Neuronal stem cell (in vitro differentiated cells): ENCODE measurements around the gene TMPRSS5.
A peak's percentile ranks its signal among the peaks of the same experiment; 100 is the strongest.

Experiments
- DNase-seq: peaks from one replicate; pipeline ENCODE4 v3.0.0-alpha.2; 2013; ENCODE audit warnings: low spot score
- H2AFZ ChIP-seq: one replicate; pipeline ENCODE4 v1.6.1; 2013; ENCODE audit warnings: mild to moderate bottlenecking, low read length, inconsistent platforms
- H2AK5ac ChIP-seq: 2 replicates; pipeline ENCODE4 v1.6.1; 2013; ENCODE audit warnings: low read depth, mild to moderate bottlenecking, inconsistent platforms, low read length, moderate library complexity, mixed read lengths
- H2BK120ac ChIP-seq: 2 replicates; pipeline ENCODE4 v1.6.1; 2013; ENCODE audit warnings: low read depth, mild to moderate bottlenecking, inconsistent platforms, low read length, moderate library complexity, mixed read lengths
- H2BK12ac ChIP-seq: one replicate; pipeline ENCODE4 v1.6.1; 2013; ENCODE audit warnings: low read length, inconsistent platforms
- H2BK15ac ChIP-seq: 2 replicates; pipeline ENCODE4 v1.6.1; 2013; ENCODE audit warnings: mild to moderate bottlenecking, low read length, inconsistent platforms, mixed read lengths
- H2BK5ac ChIP-seq: one replicate; pipeline ENCODE4 v1.6.1; 2013; ENCODE audit warnings: inconsistent platforms, mild to moderate bottlenecking, low read length, moderate library complexity
- H3K14ac ChIP-seq: one replicate; pipeline ENCODE4 v1.6.1; 2013; ENCODE audit warnings: low read length, inconsistent platforms
- H3K18ac ChIP-seq: 2 replicates; pipeline ENCODE4 v1.6.1; 2013; ENCODE audit warnings: low read length, inconsistent platforms
- H3K23ac ChIP-seq: 2 replicates; pipeline ENCODE4 v1.6.1; 2013; ENCODE audit warnings: low read depth, mild to moderate bottlenecking, mixed read lengths, low read length, inconsistent platforms; ENCODE audit not compliant: poor library complexity
- H3K27ac ChIP-seq: replicated peaks from 3 replicates; pipeline ENCODE4 v1.5.1; 2013; ENCODE audit warnings: low read length, inconsistent platforms
- H3K27me3 ChIP-seq, 3 experiments: 2 replicates each; pipeline ENCODE4 v1.6.1; 2013; ENCODE audit warnings: low read length in 3 of 3, mild to moderate bottlenecking in 2 of 3, inconsistent platforms in 1 of 3, low read depth in 1 of 3, mixed read lengths in 1 of 3, moderate library complexity in 1 of 3; ENCODE audit not compliant: control insufficient read depth in 3 of 3, insufficient read depth in 3 of 3
- H3K36me3 ChIP-seq, 2 donors: replicated peaks in 1 of 2; 2 replicates each; pipeline ENCODE4 v1.6.1; 2013; ENCODE audit warnings: low read length in 2 of 2; ENCODE audit not compliant: control insufficient read depth in 2 of 2, insufficient read depth in 2 of 2
- H3K4ac ChIP-seq: 2 replicates; pipeline ENCODE4 v1.6.1; 2013; ENCODE audit warnings: inconsistent platforms, mild to moderate bottlenecking, low read length, moderate library complexity
- H3K4me1 ChIP-seq, 2 donors: 1 replicate in 1 of 2; 2 replicates in 1 of 2; pipeline ENCODE4 v1.6.1; 2013; ENCODE audit warnings: low read length in 2 of 2, low read depth in 1 of 2; ENCODE audit not compliant: control insufficient read depth in 2 of 2, insufficient read depth in 1 of 2
- H3K4me2 ChIP-seq: one replicate; pipeline ENCODE4 v1.6.1; 2013; ENCODE audit warnings: mild to moderate bottlenecking, low read length, inconsistent platforms; ENCODE audit not compliant: insufficient read depth, poor library complexity, severe bottlenecking
- H3K4me3 ChIP-seq, 2 donors: 2 replicates each; pipeline ENCODE4 v1.5.1; 2013; ENCODE audit warnings: low read length in 2 of 2, mild to moderate bottlenecking in 2 of 2, inconsistent platforms in 1 of 2, moderate library complexity in 1 of 2
- H3K79me1 ChIP-seq: one replicate; pipeline ENCODE4 v1.6.1; 2013; ENCODE audit warnings: low read depth, mild to moderate bottlenecking, inconsistent platforms, low read length, moderate library complexity
- H3K9ac ChIP-seq: one replicate; pipeline ENCODE4 v1.6.1; 2013; ENCODE audit warnings: mild to moderate bottlenecking, low read depth, low read length, inconsistent platforms; ENCODE audit not compliant: poor library complexity
- H3K9me3 ChIP-seq, 2 donors: replicated peaks in 1 of 2; 2 replicates each; pipeline versions ENCODE3 to v1.6.1; 2013; ENCODE audit warnings: low read length in 2 of 2, mild to moderate bottlenecking in 2 of 2, inconsistent platforms in 1 of 2, low read depth in 1 of 2, mixed read lengths in 1 of 2, moderate library complexity in 1 of 2; ENCODE audit not compliant: control insufficient read depth in 2 of 2, insufficient read depth in 1 of 2
- H4K8ac ChIP-seq: one replicate; pipeline ENCODE4 v1.6.1; 2013; ENCODE audit warnings: low read depth, mild to moderate bottlenecking, inconsistent platforms, low read length, moderate library complexity
- H4K91ac ChIP-seq: one replicate; pipeline ENCODE4 v1.6.1; 2013; ENCODE audit warnings: low read length, low read depth, mild to moderate bottlenecking, inconsistent platforms; ENCODE audit not compliant: poor library complexity
- WGBS, 2 donors: extraction: QIAGEN DNeasy Blood & Tissue Kit; methylation state at CpG; one replicate each; pipeline ENCODE4 v1.1.7; 2013; ENCODE audit warnings: missing lambda C conversion rate in 2 of 2, mixed read lengths in 1 of 2; ENCODE audit not compliant: insufficient read length in 2 of 2, insufficient replicate concordance in 1 of 2; ENCODE audit errors: extremely low coverage in 2 of 2; 5-methylcytosine and 5-hydroxymethylcytosine counted together

The TMPRSS5 gene

DNA sequence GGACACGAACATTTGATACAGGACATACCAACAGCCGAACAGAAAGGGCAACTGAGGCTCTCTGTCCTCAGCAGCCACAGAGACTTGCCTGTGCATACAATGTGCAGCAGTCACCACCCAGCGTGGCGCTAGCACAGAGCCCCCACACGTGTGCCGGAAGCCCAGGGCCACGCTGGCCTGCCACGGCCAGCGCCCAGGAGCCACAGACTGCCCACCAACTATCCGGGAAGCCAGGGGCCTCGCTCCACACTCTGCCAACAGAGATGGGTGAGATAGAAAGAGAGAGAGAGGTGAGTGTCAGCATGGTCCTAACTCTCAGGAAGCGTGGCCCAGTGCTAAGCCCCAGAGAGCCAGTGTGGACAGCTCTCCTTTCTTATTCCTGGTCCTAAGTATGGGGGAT is 11.7 kb downstream of the TMPRSS5 start:
- Histone ChIP-seq H4K91ac (no peak overlapping the region), H3K4me3 (no peak overlapping the region), H2BK12ac (no peak overlapping the region), H2BK5ac (no peak overlapping the region), H2AFZ (no peak overlapping the region), H3K4me1 (peaks cover 0 to 2% of the 10 kb centered on the region in 2 donors), H3K27me3 (no peaks in the 10 kb centered on the region), H4K8ac (no peak overlapping the region), H2BK15ac (no peak overlapping the region), H2AK5ac (no peak overlapping the region), H3K9me3 (peaks cover 0 to 2% of the 10 kb centered on the region in 2 donors), H3K18ac (no peak overlapping the region), H3K79me1 (no peaks in the 10 kb centered on the region), H3K27ac (no peak overlapping the region), H3K14ac (no peak overlapping the region), H3K4me2 (no peak overlapping the region), H3K36me3 (peaks cover 5 to 8% of the 10 kb centered on the region in 2 donors), H3K23ac (no peak overlapping the region), H3K9ac (no peak overlapping the region), H3K4ac (no peak overlapping the region), H2BK120ac (no peak overlapping the region)
- DNase-seq = no peak
- WGBS, 2 donors = no CpG with 5 or more reads among the region's 12 CpGs

GRCh38 chr11:113693030-113693429 is 13.1 kb downstream of the TMPRSS5 start:
- H3K27me3 ChIP-seq = no peaks in the 10 kb centered on the region
- no peak overlapping the region for H2BK120ac ChIP-seq
- H2BK12ac ChIP-seq = no peak overlapping the region
- DNase-seq = no peak
- H3K4me3 ChIP-seq = no peak overlapping the region
- H3K9ac ChIP-seq = no peak overlapping the region
- H3K36me3 ChIP-seq = peaks cover 5 to 8% of the 10 kb centered on the region in 2 donors
- H3K18ac ChIP-seq = no peak overlapping the region
- H3K4me1 ChIP-seq = no peaks in the 10 kb centered on the region
- H4K91ac ChIP-seq = no peak overlapping the region
- H2BK5ac ChIP-seq = no peak overlapping the region
- no peaks in the 10 kb centered on the region for H3K79me1 ChIP-seq
- H3K4me2 ChIP-seq = no peak overlapping the region
- no peak overlapping the region for H3K4ac ChIP-seq
- no peak overlapping the region for H4K8ac ChIP-seq
- no peak overlapping the region for H3K23ac ChIP-seq
- no peak overlapping the region for H2BK15ac ChIP-seq
- peaks cover 0 to 2% of the 10 kb centered on the region in 2 donors for H3K9me3 ChIP-seq
- H3K27ac ChIP-seq = no peak overlapping the region
- no peak overlapping the region for H2AFZ ChIP-seq
- no CpG with 5 or more reads among the region's 13 CpGs for WGBS, 2 donors
- no peak overlapping the region for H3K14ac ChIP-seq
- no peak overlapping the region for H2AK5ac ChIP-seq

DNA sequence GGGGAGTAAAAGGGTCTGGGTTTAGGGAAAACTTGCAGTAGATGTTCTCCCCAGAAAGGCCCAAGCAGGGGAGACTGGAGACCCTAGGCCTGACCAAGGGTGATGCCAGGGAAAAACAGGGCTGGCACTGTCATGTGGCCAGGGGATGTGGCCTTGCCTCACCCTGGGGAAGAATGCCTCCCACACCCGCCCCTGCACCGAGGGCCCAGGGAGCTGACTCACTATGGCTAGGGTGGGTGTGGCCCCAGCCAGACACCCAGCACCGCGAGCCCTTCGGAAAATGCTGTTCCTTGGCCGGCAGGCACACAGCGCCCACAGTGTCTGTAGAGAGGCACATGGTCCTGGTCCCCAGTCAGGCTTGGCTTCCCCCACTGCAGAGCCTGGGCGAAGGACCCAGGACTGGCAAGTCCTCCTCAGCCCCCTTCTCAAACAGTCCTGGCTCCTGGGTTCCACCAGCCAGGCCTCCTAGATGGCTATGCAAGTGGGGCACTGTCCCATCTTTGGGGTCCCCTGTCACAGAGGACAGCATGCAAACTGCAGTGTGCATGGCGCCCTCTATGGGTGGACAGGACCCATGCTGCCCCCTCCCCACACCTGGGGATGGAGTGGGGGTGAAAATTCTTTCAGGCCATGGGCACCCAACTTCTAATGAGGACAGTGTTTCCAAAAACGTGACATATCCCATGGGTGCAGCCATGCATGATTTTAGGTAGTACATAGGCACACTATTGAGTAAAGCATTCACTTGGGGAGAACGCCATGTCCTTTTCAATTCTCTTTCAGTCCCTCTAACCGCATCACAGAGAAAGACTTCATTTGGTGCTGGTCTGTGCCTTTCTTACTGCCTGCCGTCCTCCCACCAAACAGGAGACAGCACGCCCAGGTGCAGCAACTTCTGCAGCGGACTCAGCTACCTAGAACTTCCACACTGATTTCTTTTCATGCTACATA is 15.2 kb downstream of the TMPRSS5 start:
- peak overlapping the region; percentile 76 for H2BK15ac ChIP-seq
- H3K14ac ChIP-seq = peak overlapping the region; percentile 76
- no peak overlapping the region for H2AFZ ChIP-seq
- H2BK120ac ChIP-seq = no peak overlapping the region
- H3K18ac ChIP-seq = peak overlapping the region; percentile 83
- H3K36me3 ChIP-seq = peaks cover 2 to 5% of the 10 kb centered on the region in 2 donors
- no peak overlapping the region for H2BK5ac ChIP-seq
- no peaks in the 10 kb centered on the region for H3K79me1 ChIP-seq
- H2AK5ac ChIP-seq = peak overlapping the region; percentile 92
- peak overlapping the region; percentile 90 for H3K23ac ChIP-seq
- no peaks in the 10 kb centered on the region for H3K4me1 ChIP-seq
- H4K91ac ChIP-seq = peak overlapping the region; percentile 79
- H3K9ac ChIP-seq = peak overlapping the region; percentile 36
- H3K27me3 ChIP-seq = no peaks in the 10 kb centered on the region
- H3K27ac ChIP-seq = no peak overlapping the region
- no peak overlapping the region for H2BK12ac ChIP-seq
- H4K8ac ChIP-seq = peak overlapping the region; percentile 25
- no peak overlapping the region for H3K4me3 ChIP-seq
- peak; percentile 36 for DNase-seq
- peaks cover 0 to 2% of the 10 kb centered on the region in 2 donors for H3K9me3 ChIP-seq
- H3K4ac ChIP-seq = peak overlapping the region; percentile 86
- no peak overlapping the region for H3K4me2 ChIP-seq
- no CpG with 5 or more reads among the region's 15 CpGs for WGBS, 2 donors
